Esophagus (tissue), 2 donors: ENCODE measurements around the gene NT5C3B. TPM values are rescaled to one million over a fixed set of nuclear protein-coding genes. Genes with fewer than 3 reads are reported as not detected.
A peak's percentile ranks its signal among the peaks of the same experiment; 100 is the strongest.

Source experiments
- H3K27ac ChIP-seq, 2 donors: one replicate each; pipeline ENCODE4 v1.5.1; 2013; ENCODE audit warnings: low read depth in 2 of 2, mild to moderate bottlenecking in 2 of 2, inconsistent platforms in 1 of 2, low read length in 1 of 2, moderate library complexity in 1 of 2
- H3K27me3 ChIP-seq, 2 donors: one replicate each; pipeline ENCODE4 v1.6.1; 2013; ENCODE audit warnings: low read length in 2 of 2, control low read depth in 1 of 2, mild to moderate bottlenecking in 1 of 2; ENCODE audit not compliant: insufficient read depth in 2 of 2, control insufficient read depth in 1 of 2
- H3K36me3 ChIP-seq, 2 donors: one replicate each; pipeline ENCODE4 v1.6.1; 2013; ENCODE audit warnings: low read length in 1 of 2; ENCODE audit not compliant: control insufficient read depth in 2 of 2, insufficient read depth in 2 of 2
- H3K4me1 ChIP-seq, 2 donors: one replicate each; pipeline ENCODE4 v1.6.1; 2013; ENCODE audit warnings: low read length in 1 of 2; ENCODE audit not compliant: control insufficient read depth in 2 of 2, insufficient read depth in 2 of 2
- H3K4me3 ChIP-seq, 2 donors: one replicate each; pipeline ENCODE4 v1.5.1; 2013; ENCODE audit warnings: low read length in 2 of 2, mild to moderate bottlenecking in 2 of 2, low read depth in 1 of 2, moderate library complexity in 1 of 2
- H3K9me3 ChIP-seq, 2 donors: one replicate each; pipeline ENCODE4 v1.6.1; 2013; ENCODE audit warnings: mild to moderate bottlenecking in 2 of 2, low read depth in 1 of 2, low read length in 1 of 2, moderate library complexity in 1 of 2; ENCODE audit not compliant: control insufficient read depth in 2 of 2, insufficient read depth in 1 of 2
- WGBS, 2 donors: extraction: QIAGEN DNeasy Blood & Tissue Kit; methylation state at CpG; one replicate each; pipeline ENCODE4 v1.1.7; 2013; 5-methylcytosine and 5-hydroxymethylcytosine counted together
- polyA plus RNA-seq, 2 donors: library from polyadenylated mRNA; stranded (reverse); fragments of 200-250 nt; gene quantifications; one replicate each; pipeline ENCODE4 v1.2.3, GENCODE V29; 2013
- donor health status: healthy with polysubstance abuse.
- donor health status: Bipolar disorder and iron deficiency.

NT5C3B gene
- polyA plus RNA-seq, 2 donors: 35.9 to 36.0 TPM

DNA sequence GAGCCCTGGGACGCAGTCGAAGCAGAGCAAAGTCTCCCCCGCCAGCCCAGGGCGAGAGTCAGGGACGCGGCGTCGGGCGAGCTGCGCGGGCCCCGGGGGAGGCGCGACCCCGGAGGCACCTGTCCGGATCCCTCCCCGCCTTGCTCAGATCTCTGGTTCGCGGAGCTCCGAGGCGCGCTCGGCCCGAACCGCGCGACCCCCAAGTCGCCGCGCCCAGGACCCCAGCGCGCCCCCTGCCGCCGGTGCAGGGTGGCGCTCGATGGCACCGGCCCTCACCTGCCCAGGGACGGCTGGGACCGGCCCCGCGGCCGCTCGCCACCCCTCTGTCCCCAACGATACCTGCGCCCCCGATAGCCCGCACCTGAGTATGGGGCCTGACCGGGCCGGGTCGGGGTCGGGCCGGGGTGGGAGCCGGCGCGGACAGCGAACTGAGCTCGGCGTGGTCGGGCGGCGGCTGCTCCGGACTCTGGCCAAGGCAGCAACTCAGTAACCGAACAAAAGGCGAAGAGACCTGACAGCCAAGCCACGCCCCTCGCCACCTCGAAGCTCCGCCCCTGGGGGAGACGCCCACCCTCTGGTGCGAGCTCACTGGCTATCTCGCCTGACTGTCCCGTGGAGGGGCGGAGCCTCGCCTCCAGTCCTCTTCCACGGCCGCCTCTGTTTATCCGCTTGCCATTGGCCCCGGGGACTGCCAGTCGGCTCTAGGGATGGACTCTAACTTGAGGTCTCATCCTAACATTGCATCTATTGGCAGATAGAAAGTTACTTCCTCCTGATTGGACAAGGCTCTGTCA lies 49.6 kb downstream of the NT5C3B start, which contains the start of gene JUP:
TSS of gene JUP (minus strand) at position 485 of the 794 bp plus-strand sequence. CDS start 14,857 bp downstream, outside the sequence.
- H3K4me1 ChIP-seq: peaks cover 2 to 15% of the 10 kb centered on the region in 2 donors
- WGBS, 2 donors: 1 to 2% methylated on average over 68 to 79 of the region's 79 CpGs
- H3K27ac ChIP-seq: peak within 1 kb of the TSS; percentile 97 to 98

DNA sequence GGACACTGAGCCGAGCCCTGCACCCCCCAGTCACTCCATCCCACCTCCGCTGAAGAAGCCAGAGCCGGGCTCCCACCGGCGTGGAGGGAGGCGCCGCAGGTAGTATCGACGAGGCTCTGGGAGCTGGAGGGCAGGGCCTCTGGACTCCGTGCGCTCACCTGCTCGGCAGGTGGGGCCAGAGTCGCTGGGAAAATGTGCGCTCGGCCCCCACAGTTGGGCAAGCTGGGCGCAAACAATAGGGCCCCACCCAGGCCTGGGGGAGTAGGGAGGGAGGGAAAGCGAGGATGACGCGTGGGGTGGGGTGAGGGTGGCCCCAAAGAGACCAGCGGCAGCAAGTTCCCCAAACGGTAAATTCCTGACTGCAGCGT lies 50.2 kb downstream of the NT5C3B start:
- Histone ChIP-seq H3K27ac (peak overlapping the region; percentile 97 to 98), H3K9me3 (no peaks in the 10 kb centered on the region), H3K4me3 (peak overlapping the region; percentile 60 to 88), H3K4me1 (peaks cover 2 to 15% of the 10 kb centered on the region in 2 donors), H3K36me3 (no peaks in the 10 kb centered on the region), H3K27me3 (no peaks in the 10 kb centered on the region)
- WGBS, 2 donors: 1 to 4% methylated on average over 20 to 22 of the region's 22 CpGs

More for the DNA sequence above, 49.6 kb downstream of the NT5C3B start, which contains the start of gene JUP:
- H3K9me3 ChIP-seq: no peaks in the 10 kb centered on the region
- H3K4me3 ChIP-seq: peak within 1 kb of the TSS; percentile 60 to 88
- no peaks in the 10 kb centered on the region for H3K27me3 ChIP-seq
- no peaks in the 10 kb centered on the region for H3K36me3 ChIP-seq

DNA sequence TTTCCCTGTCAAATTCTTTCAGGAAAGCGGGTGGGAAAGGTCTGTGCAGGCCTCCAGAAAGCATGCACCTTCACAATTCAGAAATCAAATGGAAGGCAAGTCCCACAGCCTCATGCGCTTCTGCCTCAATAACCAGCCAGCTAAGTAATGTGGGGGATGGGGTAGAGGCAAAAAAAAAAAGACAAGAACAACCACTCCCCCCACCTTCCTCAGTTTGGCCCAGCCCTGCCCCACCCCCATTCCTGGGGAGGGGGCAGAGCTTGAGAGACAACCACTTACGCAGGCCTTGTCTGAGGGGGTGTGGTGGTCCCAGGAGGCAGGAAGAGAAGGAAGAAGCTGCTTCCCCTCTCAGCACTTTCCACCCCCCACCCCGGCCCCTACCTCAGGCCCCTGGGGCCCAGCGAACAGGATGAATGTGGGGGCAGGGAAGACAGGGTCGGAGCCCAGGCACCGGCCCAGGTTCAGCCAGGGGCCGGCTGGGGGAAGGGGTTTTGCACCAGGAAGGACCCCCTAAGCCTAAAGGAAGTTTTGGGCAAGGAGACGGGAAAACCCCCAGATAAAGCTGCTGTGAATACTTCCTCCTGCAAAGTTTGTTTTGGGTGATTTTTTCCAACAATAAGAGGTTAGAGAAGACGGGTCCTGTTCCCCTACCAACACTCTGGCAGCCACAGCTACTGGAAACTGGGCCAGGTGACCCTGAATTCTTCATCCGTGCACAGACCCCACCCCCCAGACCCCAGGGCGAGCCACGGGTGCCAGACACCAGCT lies 50.8 kb downstream of the NT5C3B start:
- H3K4me1 ChIP-seq: peaks cover 2 to 15% of the 10 kb centered on the region in 2 donors
- H3K27ac ChIP-seq: peak overlapping the region; percentile 97 to 98
- H3K4me3 ChIP-seq: peak overlapping the region; percentile 60 to 88
- no peaks in the 10 kb centered on the region for H3K9me3 ChIP-seq
- WGBS, 2 donors: 12 to 15% methylated on average over 13 of the region's 13 CpGs
- H3K36me3 ChIP-seq: no peaks in the 10 kb centered on the region
- no peaks in the 10 kb centered on the region for H3K27me3 ChIP-seq

DNA sequence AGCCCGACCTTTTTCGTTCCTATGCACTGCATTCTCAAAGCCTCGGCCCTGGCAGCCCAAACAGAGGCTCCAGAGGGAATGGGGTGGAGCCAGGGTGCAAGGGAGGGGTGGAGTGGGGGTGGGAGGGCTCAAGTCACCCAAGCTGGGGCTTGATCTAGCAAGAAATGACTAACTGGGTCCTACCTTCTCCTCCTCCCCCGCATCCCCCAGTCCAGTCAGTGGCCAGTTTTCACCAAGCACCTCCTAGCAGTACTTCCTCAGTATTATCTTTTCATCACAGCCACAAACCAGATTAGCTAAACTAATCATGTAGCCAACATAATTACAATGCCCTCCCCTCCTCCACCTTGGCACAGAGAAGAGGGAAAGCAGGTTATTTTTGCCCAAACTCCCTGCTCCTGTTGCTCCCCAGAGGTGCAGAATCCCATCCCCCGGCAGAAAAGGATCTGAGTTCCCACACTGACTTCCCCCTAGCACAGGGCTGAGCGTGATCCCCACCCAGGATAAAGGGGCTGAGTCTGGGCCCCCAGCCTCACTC lies 51.8 kb downstream of the NT5C3B start:
- Histone ChIP-seq H3K4me3 (peak overlapping the region; percentile 60 to 88), H3K27ac (peak overlapping the region; percentile 97 to 98), H3K36me3 (no peaks in the 10 kb centered on the region), H3K9me3 (no peaks in the 10 kb centered on the region), H3K4me1 (peaks cover 2 to 9% of the 10 kb centered on the region in 2 donors), H3K27me3 (no peaks in the 10 kb centered on the region)
- WGBS, 2 donors: 29 to 32% methylated on average over 5 to 6 of the region's 6 CpGs

DNA sequence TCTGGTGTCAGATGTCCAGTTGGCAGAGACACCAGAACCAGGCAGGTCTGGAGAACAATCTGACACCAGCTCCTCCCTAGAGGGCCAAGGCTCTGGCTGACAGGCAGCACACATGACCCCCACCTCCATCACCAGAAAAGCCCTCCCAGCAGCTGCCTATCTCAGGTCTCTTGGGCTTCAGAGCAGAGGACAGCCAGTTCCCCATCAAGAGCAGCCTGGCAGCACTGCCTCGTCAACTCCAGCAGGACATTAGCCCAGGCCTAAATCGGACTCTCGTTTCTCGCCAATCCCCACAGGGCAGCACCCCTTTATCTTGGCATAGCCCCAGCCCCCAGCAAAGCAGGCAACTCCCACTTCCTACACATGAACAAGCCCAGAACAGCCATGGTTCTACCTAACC lies 53.9 kb downstream of the NT5C3B start:
- H3K36me3 ChIP-seq: peaks cover 0 to 1% of the 10 kb centered on the region in 2 donors
- peak overlapping the region; percentile 35 to 60 for H3K4me3 ChIP-seq
- H3K27ac ChIP-seq: peak overlapping the region; percentile 93 to 98
- peaks cover 3 to 13% of the 10 kb centered on the region in 2 donors for H3K4me1 ChIP-seq
- WGBS, 2 donors: 35 to 48% methylated on average over 4 of the region's 4 CpGs
- H3K27me3 ChIP-seq: no peaks in the 10 kb centered on the region
- no peaks in the 10 kb centered on the region for H3K9me3 ChIP-seq

DNA sequence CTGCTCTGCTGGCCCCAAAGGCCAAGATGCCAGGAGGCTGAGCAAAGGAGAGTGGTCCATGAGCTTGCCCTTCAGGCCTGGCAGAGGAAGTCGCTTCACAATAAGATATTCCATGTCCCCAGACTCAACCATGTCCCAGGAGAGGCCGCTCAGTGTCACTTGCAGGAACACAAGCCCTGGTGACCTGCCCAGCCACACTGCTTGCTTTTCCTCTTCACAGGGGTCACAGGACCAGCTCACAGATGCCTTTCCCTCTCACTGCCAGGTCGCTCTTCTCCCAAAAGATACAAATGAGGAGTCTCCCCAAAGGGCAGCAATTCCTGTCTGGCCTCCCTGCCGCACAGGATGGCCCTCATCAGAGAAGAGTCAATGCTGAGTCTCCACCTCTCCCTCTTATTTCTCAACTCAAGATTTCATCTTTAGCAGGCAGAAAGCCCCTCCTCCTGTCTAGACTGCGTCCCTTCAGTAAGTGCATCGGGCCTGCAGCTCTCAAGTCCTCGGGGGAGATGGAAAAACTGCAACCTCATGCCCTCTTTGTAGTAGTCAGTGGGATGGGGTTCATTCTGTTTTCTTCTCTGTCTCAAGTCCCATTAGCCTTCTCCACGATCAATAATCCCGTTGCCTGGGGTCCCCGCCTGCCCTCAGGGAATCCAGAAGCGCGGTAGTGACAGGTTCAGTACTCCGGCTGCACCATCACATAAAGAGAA lies 54.5 kb downstream of the NT5C3B start:
- Histone ChIP-seq H3K4me3 (peak overlapping the region; percentile 35 to 60), H3K27ac (peak overlapping the region; percentile 93 to 98)
- 50 to 55% methylated on average over 13 of the region's 13 CpGs for WGBS, 2 donors

DNA sequence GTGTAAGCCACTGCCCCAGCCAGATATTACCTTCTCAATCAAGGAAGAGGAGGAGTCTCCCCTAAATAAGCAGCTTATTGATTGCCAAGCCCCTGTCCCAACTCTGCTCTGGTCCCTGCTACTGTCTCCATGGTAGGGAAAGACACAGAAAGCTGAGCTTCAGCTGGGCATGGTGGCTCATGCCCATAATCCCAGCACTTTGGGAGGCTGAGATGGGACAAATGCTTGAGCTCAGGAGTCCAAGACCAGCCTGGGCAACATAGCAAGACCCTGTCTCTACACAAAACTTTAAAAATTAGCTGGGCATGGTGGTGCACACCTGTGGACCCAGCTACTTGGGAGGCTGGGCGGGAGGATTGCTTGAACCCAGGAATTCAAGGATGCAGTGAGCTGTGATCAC lies 56.1 kb downstream of the NT5C3B start:
- WGBS, 2 donors: 81 to 94% methylated on average over 1 of the region's 1 CpG
- H3K27me3 ChIP-seq: no peaks in the 10 kb centered on the region
- H3K4me3 ChIP-seq: peak overlapping the region in 1 of 2 donors; percentile 1
- peaks cover 10 to 27% of the 10 kb centered on the region in 2 donors for H3K4me1 ChIP-seq
- no peaks in the 10 kb centered on the region for H3K9me3 ChIP-seq
- H3K36me3 ChIP-seq: peaks cover 0 to 10% of the 10 kb centered on the region in 2 donors
- H3K27ac ChIP-seq: peak overlapping the region; percentile 72 to 85

More for the DNA sequence above, 54.5 kb downstream of the NT5C3B start:
- Histone ChIP-seq H3K36me3 (peaks cover 0 to 4% of the 10 kb centered on the region in 2 donors), H3K9me3 (no peaks in the 10 kb centered on the region), H3K27me3 (no peaks in the 10 kb centered on the region), H3K4me1 (peaks cover 5 to 15% of the 10 kb centered on the region in 2 donors)

DNA sequence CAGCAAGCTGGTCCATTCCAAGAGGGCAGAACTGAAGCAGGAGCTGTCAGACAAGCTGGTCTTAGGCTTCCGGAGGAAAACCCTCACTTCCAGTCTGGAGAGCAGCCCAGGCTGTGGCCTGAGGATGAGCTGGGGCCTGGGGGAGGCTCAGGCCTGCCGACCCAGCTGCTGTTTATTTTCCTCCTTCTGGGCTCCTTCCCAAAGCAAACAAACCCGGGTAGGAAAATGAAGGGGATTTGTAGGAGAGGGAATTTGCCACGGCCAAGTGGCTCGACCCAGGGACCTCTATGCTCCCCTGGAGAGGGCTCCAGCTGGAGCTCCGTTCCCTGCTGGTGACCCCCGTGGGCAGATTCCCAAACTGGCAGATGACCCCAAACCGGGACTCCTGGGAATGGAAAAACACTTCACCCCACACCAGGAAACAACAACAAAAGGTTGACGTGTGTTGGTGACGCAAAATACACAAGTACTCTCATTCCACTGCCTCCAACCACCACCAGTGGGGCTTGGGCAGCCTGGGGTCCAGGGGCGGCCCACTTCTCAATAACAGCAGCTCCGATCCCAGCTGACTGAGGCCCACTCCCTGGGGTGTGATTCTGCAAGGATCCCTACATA lies 58.4 kb downstream of the NT5C3B start:
- Histone ChIP-seq H3K27me3 (no peaks in the 10 kb centered on the region), H3K27ac (peak overlapping the region; percentile 82 to 96), H3K36me3 (peaks cover 0 to 12% of the 10 kb centered on the region in 2 donors), H3K4me1 (peaks cover 13 to 37% of the 10 kb centered on the region in 2 donors), H3K4me3 (peak overlapping the region in 1 of 2 donors; percentile 24), H3K9me3 (no peaks in the 10 kb centered on the region)
- 14 to 17% methylated on average over 12 of the region's 12 CpGs for WGBS, 2 donors
